Esophagus (tissue), 2 donors: ENCODE results near the gene KIF26A. TPM values are rescaled to one million over a fixed set of nuclear protein-coding genes. Genes with fewer than 3 reads are reported as not detected.

Experiments
- H3K27ac ChIP-seq, 2 donors: one replicate each; pipeline ENCODE4 v1.5.1; 2013; ENCODE audit warnings: low read depth in 2 of 2, mild to moderate bottlenecking in 2 of 2, inconsistent platforms in 1 of 2, low read length in 1 of 2, moderate library complexity in 1 of 2
- H3K27me3 ChIP-seq, 2 donors: one replicate each; pipeline ENCODE4 v1.6.1; 2013; ENCODE audit warnings: low read length in 2 of 2, control low read depth in 1 of 2, mild to moderate bottlenecking in 1 of 2; ENCODE audit not compliant: insufficient read depth in 2 of 2, control insufficient read depth in 1 of 2
- H3K36me3 ChIP-seq, 2 donors: one replicate each; pipeline ENCODE4 v1.6.1; 2013; ENCODE audit warnings: low read length in 1 of 2; ENCODE audit not compliant: control insufficient read depth in 2 of 2, insufficient read depth in 2 of 2
- H3K4me1 ChIP-seq, 2 donors: one replicate each; pipeline ENCODE4 v1.6.1; 2013; ENCODE audit warnings: low read length in 1 of 2; ENCODE audit not compliant: control insufficient read depth in 2 of 2, insufficient read depth in 2 of 2
- H3K4me3 ChIP-seq, 2 donors: one replicate each; pipeline ENCODE4 v1.5.1; 2013; ENCODE audit warnings: low read length in 2 of 2, mild to moderate bottlenecking in 2 of 2, low read depth in 1 of 2, moderate library complexity in 1 of 2
- H3K9me3 ChIP-seq, 2 donors: one replicate each; pipeline ENCODE4 v1.6.1; 2013; ENCODE audit warnings: mild to moderate bottlenecking in 2 of 2, low read depth in 1 of 2, low read length in 1 of 2, moderate library complexity in 1 of 2; ENCODE audit not compliant: control insufficient read depth in 2 of 2, insufficient read depth in 1 of 2
- WGBS, 2 donors: extraction: QIAGEN DNeasy Blood & Tissue Kit; methylation state at CpG; one replicate each; pipeline ENCODE4 v1.1.7; 2013; 5-methylcytosine and 5-hydroxymethylcytosine counted together
- polyA plus RNA-seq, 2 donors: library from polyadenylated mRNA; stranded (reverse); fragments of 200-250 nt; gene quantifications; one replicate each; pipeline ENCODE4 v1.2.3, GENCODE V29; 2013
- donor health status: healthy with polysubstance abuse.
- donor health status: Bipolar disorder and iron deficiency.

Gene KIF26A
- polyA plus RNA-seq, 2 donors: 0.73 to 1.8 TPM

DNA sequence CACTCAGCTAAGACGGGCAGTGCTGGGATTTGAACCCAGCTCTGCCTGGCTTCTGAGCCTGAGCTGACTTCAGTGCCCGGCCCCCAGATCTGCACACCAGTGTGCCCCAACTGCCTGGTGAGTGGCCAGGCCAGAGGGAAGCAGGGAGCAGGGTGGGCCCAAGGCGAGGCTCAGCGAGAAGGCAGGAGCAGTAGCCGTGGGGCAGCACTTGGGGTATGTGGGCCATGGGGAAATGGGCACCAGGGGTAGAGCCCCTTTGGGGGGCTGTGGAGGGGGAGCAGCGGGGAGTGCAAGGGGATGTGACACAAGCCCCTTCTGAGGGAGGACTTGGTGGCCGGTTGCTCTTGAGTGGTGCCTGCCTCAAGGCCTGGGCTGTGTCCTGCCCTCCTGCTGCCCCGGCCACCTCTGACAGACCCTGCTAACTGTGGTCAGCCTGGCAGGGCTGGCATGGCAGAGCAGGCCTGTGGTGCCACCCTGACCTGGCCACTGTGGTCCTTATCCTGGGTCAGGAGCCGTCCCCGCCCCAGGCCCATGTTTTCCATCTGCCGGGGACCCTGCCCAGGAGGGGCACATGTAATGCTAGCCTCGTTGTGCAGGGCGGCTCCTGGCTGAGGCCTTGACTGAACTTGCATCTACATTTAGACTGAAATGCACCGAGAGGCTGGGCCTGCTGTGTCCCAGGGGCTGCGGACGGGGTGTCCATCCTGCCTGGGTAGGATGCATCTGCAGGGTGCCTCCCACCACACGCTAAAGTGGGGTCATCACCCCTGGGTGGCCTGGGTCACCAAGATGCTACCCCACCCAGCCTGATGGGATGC is 90.5 kb downstream of the KIF26A start:
- no peaks in the 10 kb centered on the region for H3K27me3 ChIP-seq
- H3K36me3 ChIP-seq: no peaks in the 10 kb centered on the region
- no peak overlapping the region for H3K4me3 ChIP-seq
- no peak overlapping the region for H3K27ac ChIP-seq
- peaks cover 0 to 4% of the 10 kb centered on the region in 2 donors for H3K4me1 ChIP-seq
- peaks cover 13 to 16% of the 10 kb centered on the region in 2 donors for H3K9me3 ChIP-seq
- WGBS, 2 donors: 87 to 88% methylated on average over 17 of the region's 17 CpGs

DNA sequence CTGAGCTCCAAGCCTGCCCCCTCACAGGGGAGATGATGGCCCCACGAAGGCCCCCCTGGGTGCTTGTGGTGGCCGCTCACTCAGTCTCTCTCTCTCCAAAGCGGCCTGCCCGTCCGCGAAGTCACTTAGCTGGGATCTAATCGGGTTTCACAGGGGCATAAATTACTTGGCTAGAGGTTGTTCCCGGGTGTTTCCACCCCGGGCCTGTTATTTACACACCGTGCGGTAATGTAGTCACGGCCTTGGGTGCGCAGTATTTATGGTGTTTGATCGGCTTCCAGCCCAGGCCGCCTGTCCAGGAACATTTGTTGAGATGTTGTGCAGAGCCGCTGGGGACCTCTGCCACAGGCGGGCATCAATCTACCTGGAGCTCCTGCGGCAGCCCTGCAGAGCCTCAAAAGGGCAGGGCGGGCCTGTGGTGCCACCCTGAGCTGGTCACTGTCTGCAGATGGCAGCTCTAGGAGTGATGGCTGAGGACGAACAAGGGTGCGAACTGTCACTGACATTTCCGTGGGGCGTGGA is 91.2 kb downstream of the KIF26A start:
- 77 to 86% methylated on average over 22 to 23 of the region's 23 CpGs for WGBS, 2 donors
- H3K27ac ChIP-seq: no peak overlapping the region
- no peak overlapping the region for H3K4me3 ChIP-seq
- H3K36me3 ChIP-seq: no peaks in the 10 kb centered on the region
- H3K27me3 ChIP-seq: no peaks in the 10 kb centered on the region
- peaks cover 13 to 23% of the 10 kb centered on the region in 2 donors for H3K9me3 ChIP-seq
- H3K4me1 ChIP-seq: peaks cover 0 to 3% of the 10 kb centered on the region in 2 donors

DNA sequence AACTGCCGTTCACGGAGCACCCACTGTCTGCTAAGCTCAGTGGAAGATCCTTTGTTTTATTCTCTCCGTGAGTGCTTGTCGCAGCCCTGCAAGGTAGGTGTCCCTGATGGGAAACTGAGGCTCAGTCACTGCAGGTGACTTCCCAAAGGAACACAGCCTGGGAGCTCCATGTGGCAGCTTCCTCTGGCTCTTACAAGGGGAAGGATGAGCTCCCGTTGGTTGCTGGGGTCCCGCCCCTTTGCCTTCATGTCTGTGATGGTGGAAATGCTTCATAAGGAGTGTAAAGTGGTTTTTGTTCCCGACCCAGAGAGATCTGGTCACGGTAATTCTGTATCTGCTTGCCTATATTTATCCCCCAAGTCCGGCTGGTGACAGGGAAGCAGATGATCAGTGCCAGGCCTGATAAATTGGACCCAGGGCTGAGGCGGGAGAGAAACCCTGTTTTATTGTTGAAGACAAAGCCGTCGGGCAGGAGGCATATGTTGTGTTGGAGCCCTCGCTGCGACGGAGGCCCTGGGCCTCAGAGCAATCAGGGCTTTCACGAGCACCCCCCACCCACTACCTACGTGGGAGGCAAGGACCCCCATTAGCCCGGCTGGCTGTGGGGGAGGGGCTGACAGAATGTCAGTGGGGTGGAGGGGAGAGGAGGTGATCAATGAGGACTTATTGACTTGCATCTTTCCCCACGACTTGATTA is 91.9 kb downstream of the KIF26A start:
- Histone ChIP-seq H3K27ac (no peak overlapping the region), H3K27me3 (no peaks in the 10 kb centered on the region), H3K9me3 (peaks cover 13 to 23% of the 10 kb centered on the region in 2 donors), H3K36me3 (no peaks in the 10 kb centered on the region), H3K4me3 (no peak overlapping the region), H3K4me1 (no peaks in the 10 kb centered on the region)
- WGBS, 2 donors: 78 to 81% methylated on average over 19 of the region's 19 CpGs

Other genes with a start within 250 kb of the KIF26A start
- under 1 TPM; 0.28 to 0.39 TPM for gene TDRD9, start 210.1 kb upstream of the KIF26A start, polyA plus RNA-seq
- gene RD3L, start 196.1 kb upstream of the KIF26A start, polyA plus RNA-seq: not detected
- gene ASPG, start 52.9 kb upstream of the KIF26A start, polyA plus RNA-seq: 10 to 100 TPM; 50.4 to 86.4 TPM